D721Med (cell line): ENCODE results near the gene MEGF9.

Experiments
- DNase-seq: peaks from one replicate; pipeline ENCODE4 v3.0.0; 2011; ENCODE audit warnings: low spot score; ENCODE audit not compliant: insufficient read length
- FAIRE-seq: peaks from 2 replicates; lab custom pipeline; 2011; peaks lifted over from hg19 to GRCh38; lab: Jason Lieb, UNC
- TF ChIP-seq, protein P1 (sequence below): IDR thresholded peaks from 2 replicates; pipeline ENCODE4 v1.5.1; 2012; ENCODE audit warnings: mild to moderate bottlenecking, control low read depth; ENCODE audit not compliant: insufficient read depth; ENCODE audit errors: missing control alignments

Gene MEGF9

DNA sequence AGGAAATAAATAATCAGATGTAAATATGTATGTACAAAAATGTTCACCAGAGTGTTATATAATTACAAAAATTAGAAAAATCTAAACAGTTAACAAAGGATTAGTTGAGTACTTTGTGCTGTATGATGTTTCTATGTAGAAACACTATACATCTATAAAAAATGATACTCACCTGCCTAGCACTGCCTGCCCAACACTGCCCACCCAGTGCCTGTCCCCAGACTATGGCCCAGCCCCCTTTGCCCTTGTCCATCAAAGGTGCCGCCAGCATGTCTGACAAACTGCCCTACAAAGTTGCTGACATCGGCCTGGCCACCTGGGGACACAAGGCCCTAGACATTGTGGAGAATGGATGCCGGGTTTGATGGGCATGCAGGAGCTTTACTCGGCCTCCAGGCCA lies 6.1 kb upstream of the MEGF9 start:
- no peak for FAIRE-seq
- no peak for DNase-seq
- TF ChIP-seq, protein P1, sequence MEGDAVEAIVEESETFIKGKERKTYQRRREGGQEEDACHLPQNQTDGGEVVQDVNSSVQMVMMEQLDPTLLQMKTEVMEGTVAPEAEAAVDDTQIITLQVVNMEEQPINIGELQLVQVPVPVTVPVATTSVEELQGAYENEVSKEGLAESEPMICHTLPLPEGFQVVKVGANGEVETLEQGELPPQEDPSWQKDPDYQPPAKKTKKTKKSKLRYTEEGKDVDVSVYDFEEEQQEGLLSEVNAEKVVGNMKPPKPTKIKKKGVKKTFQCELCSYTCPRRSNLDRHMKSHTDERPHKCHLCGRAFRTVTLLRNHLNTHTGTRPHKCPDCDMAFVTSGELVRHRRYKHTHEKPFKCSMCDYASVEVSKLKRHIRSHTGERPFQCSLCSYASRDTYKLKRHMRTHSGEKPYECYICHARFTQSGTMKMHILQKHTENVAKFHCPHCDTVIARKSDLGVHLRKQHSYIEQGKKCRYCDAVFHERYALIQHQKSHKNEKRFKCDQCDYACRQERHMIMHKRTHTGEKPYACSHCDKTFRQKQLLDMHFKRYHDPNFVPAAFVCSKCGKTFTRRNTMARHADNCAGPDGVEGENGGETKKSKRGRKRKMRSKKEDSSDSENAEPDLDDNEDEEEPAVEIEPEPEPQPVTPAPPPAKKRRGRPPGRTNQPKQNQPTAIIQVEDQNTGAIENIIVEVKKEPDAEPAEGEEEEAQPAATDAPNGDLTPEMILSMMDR, result no peak

DNA sequence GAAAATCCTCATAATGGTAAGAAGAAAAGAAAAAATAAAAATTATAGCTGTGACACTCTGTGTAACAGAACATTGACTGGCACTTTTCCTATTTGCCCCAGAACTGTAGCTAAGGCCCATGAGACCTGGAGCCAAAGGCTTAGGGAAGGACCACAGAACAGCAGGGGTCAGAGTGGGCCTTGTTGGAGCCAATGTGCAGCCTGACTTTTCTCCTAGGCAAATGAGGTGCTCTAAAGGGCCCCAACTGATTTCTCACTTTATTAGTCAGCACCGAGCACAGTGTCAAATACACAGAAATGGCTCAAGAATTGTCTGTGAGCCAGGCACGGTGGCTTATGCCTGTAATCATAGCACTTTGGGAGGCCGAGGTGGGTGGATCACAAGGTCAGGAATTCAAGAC lies 4.0 kb upstream of the MEGF9 start:
- no peak for FAIRE-seq
- DNase-seq, result no peak
- TF ChIP-seq, protein P1, result no peak

DNA sequence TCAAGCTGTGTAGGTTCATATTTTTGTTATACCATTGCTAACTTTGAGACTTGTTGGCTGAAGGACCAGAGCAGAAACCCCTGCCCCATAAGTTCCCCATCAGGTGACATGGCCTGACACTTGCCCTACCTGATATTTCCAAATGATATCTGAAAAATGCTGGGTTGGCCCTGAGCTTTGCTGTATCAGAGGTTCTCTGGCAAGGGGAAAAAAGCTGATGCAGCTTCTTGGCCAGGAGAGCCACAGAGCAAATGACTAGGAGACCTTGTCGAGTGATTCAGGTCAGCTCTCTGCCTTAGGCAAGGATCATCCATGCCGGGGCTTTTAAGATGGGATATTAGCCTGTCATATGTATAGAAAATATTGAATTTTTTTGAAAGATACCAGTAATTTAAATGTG lies 2.9 kb upstream of the MEGF9 start:
- no peak for FAIRE-seq
- DNase-seq, result no peak
- TF ChIP-seq, protein P1, result no peak

- DNase-seq (no peak), FAIRE-seq (no peak)
- TF ChIP-seq, protein P1, result no peak
Observed at GRCh38 chr9:120716483-120716882, 2.2 kb upstream of the MEGF9 start.

GRCh38 chr9:120715389-120715924 lies 1.2 kb upstream of the MEGF9 start:
- TF ChIP-seq, protein P1, result no peak
- DNase-seq (no peak), FAIRE-seq (no peak)

DNA sequence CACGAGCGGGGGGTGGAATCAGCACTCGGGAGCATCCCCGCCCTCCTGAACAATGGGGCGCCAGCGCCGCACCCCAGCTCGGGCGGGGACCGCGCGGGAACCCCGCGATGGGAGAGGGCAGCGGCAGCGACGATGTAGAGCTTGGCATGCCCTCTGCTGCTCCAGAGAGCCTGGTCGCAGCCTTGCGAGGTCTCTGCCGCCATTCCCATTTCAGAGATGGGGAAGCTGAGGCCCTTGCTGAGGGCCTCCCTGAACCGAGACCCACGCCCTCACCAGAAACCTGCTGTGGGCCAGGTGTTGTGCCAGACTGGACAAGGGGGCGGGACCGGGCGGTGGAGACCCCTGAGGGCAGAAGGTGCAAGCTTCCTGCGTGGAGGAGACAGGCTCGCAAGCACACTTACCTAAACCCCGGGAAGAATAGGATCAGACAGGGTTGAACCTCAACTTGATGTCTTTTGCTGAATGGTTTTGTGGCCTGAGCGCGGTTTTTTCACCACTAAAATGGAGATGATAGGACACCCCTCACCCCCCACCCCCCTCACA lies 647 bp upstream of the MEGF9 start:
- TF ChIP-seq, protein P1, result no peak
- no peak for FAIRE-seq
- DNase-seq, result no peak

- DNase-seq (no peak), FAIRE-seq (no peak)
- TF ChIP-seq, protein P1, result no peak
Observed at GRCh38 chr9:120713257-120714087, 798 bp downstream of the MEGF9 start.
